Measurements from ENCODE around the gene LYG2.
"Not testable (repeated sequence)": the region's sequence is repeated elsewhere in the genome, so short reads cannot be mapped to it uniquely, and the experiment has no call there.

- not testable (repeated sequence) for TF ChIP-seq CTCF (IDR thresholded peaks at IDR 0.05; ENCODE audit: poor library complexity); EZH2phosphoT487 (IDR thresholded peaks at IDR 0.05; ENCODE audit: low read depth, severe bottlenecking, unreplicated experiment)
These were observed 22.8 kb upstream of the LYG2 start for GRCh38 chr2:99278195-99278765.

Measured in hepatocyte (in vitro differentiated cells).